HG02571 (cell line): ENCODE results near the gene SNRPD2.

Source experiments
- ATAC-seq: cut with Tn5 transposase; IDR thresholded peaks from one replicate; pipeline ENCODE4 v1.9.1; 2021; ENCODE audit warnings: mild to moderate bottlenecking, moderate library complexity; ENCODE audit not compliant: unreplicated experiment

Gene SNRPD2

DNA sequence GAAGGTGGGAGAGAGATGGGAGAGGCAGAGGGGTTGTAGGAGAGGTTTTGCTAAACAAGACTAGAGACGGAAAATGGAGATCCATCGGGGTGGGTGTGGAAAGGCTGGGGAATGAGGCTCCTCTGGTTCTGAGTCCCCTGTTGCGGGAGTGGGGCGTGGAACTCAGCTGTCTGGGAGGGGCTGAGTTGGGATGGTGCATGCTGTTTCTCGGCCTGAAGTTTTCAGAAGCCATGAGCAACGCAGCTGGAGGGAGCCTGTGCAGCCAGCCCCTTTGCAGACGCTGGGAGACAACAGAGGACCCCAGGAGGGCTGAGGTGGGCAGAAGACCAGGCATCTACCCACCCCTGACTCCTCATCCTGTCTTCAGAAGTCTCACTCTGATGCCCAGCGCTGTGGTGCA, 31.1 kb downstream of the SNRPD2 start:
- ATAC-seq: no peak

DNA sequence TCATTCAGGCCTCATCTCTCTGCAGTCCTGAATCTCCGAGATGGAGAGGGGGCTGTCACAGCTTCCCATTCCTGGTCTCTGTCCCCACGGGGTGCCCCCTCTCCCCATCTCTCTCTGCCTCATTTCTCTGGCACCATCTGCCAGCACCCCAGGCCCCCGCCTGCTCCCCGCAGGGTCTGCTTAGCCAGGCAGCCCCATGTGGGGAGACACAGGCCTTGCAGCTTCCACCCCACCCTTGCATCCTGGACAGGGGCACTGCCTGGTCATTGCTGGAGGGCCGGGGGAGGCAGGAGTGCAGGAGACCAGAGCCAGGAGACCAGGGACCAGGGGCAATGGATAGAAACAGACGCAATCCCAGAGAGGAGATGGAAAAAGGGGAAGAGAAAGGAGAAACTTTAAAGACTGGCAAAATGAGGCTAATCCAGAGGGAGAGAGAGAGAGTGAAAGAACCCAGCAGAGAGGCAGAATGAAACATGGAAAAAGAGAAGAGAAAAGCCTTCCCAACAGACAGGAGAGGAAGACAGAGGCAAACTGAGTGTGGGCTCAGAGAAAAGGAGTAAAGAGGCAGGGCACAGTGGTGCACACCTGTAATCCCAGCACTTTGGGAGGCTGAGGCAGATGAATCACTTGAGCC, 32.5 kb downstream of the SNRPD2 start:
- ATAC-seq: no peak

DNA sequence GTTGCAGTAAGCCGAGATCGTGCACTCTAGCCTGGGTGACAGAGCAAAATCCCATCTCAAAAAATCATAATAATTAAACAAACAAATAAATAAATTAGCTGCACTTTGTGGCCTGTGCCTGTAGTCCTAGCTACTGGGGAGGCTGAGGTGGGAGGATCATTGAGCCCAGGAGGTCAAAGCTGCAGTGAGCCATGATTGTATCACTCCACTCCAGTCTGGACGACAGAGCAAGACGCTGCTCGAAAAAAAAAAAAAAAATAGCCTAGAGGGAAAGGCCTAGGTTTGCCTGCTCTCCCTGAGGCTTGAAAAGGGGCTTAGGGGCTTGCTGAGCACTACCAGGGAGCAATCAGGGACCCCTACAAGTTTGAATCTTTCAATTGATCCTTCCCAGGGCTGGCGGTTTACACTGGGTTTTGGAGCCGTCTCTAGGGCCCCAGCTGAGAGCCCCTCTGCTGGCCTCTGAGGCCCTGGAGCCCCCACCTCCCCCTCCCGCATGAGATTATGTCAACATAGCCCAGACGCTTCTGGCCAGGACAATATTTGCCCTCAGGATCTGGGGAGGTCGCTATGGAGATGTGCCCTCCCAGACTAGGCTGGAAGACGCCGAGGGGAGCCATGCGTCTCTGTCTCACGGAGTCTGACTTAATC, 34.1 kb downstream of the SNRPD2 start:
- no peak for ATAC-seq

DNA sequence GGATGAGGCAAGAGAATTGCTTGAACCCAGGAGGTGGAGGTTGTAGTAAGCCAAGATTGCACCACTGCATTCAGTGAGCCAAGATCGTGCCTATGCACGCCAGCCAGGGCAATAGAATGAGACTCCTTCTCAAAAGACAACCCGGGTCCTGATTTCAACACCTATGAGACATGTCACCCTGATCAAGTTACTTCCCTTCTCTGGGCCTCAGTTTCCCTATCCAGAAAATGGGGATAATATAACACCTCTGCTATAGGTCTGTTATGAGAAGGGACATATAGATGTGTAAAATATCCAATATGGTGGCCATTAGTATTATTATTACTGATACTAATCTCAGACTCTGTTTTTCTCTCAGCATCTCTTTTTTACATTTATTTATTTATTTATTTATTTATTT, 36.7 kb downstream of the SNRPD2 start:
- no peak for ATAC-seq

DNA sequence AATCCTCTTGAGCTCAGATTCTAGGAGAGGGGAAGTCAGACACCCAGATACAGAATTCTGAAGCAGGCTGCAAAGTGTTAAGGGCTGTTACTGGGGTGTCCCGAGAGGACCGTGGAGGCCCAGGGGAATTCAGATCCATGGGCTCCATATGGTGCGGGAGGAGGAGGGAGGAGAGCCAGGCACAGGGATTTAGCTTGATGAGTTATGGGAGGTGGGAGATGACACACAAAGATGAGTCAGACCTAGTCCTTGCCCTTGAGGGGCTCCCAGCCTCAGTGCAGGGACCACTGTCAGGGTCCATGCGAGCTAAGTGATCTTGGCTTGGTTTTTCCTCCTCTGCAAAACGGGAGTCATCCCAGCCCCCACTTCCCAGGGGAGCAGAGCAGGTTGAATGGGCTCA, 38.1 kb downstream of the SNRPD2 start:
- no peak for ATAC-seq

GRCh38 chr19:45650722-45651121, 41.0 kb downstream of the SNRPD2 start:
- no peak for ATAC-seq

DNA sequence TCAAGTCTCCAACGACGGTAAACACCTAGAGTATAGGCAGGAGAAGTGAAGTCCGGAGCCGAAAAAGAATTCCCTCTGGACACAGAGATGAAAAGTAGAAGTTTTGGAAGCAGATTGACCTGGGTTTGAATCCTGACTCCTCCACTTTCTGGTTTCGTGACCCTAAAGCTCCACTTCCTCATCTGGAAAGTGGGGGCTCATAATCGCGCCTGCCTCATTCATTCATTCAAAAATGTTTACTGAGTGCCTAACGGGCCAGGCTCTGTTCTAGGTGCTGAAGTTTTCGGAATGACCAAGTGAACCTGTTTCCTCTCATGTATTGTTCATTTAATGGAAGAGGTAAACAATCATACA, 45.4 kb downstream of the SNRPD2 start:
- no peak for ATAC-seq

- peak; percentile 30 for ATAC-seq
These were observed 46.0 kb downstream of the SNRPD2 start for GRCh38 chr19:45645631-45646344.

DNA sequence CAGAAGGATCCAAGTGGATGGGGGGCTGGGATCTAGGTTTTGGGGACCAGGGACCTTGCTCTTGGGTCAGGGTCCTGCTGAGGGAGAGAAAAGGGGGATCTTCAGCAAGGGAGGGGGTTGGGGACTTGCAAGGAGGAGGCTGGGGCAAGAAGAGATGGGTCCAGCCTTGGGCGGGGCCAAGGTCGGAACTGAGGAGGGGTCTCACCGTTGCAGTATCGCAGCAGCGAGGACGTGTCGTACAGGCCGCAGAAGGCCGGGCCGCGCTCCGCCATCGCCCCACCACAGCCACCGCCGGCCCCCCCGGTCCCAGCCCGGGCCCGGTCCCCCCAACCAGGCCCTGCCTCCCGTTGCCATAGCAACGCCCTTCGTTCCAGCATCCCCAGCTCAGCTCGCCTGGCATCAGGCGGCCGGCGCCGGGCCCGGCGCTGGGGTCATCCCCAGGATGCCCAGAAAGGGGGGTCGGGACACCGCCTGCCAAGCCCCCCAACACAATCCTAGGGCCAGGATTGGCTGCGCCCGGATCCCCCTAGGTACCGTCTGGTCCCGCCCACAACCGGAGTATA, 46.6 kb downstream of the SNRPD2 start:
- no peak for ATAC-seq

GRCh38 chr19:45643927-45644771, 47.6 kb downstream of the SNRPD2 start:
- no peak for ATAC-seq

- ATAC-seq: no peak
These were observed 48.5 kb downstream of the SNRPD2 start for GRCh38 chr19:45643024-45643926.

DNA sequence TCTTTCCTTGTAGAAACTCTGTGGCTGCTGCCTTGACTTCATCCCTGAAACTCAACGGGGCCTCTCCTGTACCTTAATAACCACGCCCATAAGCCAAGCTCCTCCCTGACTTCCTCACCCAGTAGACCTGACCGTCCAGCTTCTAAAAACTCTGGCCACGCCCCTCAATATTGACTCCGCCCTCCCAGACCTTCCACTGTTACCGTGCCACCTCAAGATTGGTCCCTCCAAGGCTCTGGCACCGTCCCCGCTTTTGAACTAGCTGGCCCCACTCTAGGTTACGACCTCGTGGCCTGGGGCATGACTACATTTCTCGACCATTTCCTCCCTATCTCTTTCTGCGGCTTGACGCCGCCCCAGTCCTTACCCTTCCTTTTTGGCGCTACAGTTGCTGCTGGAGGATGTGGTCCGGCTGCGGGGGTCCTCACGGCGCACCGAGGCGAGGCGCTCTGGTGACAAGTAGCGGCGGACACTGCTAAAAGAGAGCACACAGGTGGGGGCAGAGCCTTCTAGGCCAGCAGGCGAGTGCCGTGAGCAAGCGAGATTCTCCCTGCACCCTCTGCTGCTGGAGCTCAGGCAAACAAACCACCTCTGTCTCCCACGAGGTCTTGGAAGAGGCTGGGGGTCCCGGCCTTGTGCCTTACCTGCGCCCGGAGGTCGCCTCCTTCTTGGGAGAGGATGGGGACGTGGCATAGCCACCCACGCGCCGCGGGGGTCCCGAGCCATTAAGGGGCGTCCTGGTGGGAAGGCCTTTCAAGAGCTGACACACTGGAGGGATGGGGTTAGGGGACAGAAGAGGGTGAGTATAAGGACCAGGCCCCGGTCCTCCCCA, 50.3 kb downstream of the SNRPD2 start:
- peak; percentile 36 for ATAC-seq

DNA sequence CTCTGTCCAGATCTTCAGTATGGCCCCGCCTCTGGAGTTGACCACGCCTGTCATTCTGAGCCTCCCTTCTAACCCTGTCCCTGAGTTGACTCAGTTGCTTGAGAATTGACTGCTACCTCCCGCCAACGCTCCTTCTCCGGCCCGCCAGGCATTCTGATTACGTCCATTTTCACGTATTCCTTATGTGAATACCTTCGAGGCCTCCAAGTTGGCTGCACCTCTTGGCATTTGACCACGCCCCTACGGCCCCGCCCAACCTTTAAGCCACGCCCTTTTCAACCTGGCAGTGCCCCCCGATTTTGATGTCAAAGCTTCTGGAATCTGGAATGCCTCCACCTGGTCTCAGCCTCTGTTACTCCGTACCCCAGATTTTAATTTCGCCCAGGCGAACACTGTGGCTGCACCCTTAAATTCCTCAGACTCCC, 50.9 kb downstream of the SNRPD2 start:
- no peak for ATAC-seq

DNA sequence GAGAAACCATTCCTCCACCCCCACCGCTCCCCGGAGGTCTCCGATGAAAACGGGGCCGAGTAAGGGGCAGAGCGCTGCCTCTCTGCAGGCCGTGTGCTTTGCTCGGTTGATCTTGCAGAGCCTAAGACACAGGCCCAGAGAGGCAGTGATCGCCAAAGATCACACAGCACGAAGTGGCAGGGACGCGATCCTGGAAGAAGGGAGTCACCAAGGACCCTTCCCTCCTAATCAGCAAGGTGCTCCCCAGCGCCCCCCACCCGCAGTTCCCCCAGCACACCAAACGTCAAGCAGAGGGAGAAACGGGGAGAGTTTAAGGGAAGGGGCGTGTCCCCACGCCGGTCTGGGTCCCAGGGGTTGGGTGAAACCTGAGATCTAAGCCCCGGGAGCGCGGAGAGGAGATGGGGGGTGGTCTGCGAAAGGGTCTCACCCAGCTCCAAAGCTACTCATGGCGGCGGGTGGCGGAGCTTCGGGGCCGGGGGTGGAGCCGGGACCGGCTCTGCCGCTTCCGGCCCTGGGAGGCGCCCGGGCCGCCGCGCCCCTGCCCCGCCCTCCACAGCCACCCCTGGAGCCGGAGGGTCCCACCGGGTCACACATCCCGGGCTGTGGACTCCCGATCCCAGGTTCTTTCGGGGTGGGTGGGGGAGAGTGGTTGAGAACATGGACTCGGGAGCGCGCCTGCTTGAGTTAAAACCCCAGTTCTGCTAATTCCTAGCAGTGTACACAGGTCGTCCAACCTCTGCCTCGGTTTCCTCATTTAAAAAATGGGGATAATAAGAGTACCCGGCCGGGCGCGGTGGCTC, 52.6 kb downstream of the SNRPD2 start, which contains the start of gene EML2:
EML2 (minus strand) TSS at position 468 of the 800 bp plus-strand sequence; CDS start at position 447, 21 bp downstream.
- ATAC-seq: no peak

DNA sequence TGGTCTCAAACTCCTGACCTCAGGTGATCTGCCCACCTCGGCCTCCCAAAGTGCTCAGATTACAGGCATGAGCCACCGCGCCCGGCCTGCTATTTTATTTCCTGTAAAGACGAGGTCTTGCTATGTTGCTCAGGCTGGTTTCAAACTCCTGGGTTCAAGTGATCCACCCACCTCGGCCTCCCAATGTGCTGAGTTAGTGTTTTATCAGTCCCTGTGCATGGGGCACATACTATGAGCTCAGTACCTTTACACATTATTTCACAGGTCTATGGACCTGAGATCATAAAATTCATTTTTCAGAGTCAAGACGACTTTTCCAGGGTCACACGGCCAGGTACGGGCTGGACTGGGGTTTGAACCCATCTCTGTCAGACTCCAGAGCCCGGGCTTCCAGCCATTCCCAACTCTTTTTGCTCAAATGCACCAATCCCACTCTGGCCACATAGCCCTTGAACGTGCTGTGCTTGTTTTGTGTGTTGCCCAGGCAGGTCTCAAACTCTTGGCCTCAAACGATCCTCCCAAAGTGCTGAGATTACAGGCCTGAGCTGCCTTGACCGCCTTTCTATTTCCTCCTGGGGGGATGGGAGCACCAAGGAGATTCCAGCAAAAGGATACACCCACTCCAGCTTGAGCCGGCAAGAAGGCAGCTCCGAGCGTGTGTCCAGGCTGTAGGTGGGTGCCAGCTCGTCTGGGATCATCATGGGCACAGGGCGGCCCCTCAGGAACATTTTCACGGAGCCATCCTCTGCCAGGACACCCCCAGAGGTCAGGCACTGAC, 53.7 kb downstream of the SNRPD2 start:
- no peak for ATAC-seq
